Measurements from ENCODE around the gene ACSL1. TPM values are rescaled to one million over a fixed set of nuclear protein-coding genes. Genes with fewer than 3 reads are reported as not detected.

The ACSL1 gene
- total RNA-seq, 1 experiment from 2014 or later: 12.5 TPM

DNA sequence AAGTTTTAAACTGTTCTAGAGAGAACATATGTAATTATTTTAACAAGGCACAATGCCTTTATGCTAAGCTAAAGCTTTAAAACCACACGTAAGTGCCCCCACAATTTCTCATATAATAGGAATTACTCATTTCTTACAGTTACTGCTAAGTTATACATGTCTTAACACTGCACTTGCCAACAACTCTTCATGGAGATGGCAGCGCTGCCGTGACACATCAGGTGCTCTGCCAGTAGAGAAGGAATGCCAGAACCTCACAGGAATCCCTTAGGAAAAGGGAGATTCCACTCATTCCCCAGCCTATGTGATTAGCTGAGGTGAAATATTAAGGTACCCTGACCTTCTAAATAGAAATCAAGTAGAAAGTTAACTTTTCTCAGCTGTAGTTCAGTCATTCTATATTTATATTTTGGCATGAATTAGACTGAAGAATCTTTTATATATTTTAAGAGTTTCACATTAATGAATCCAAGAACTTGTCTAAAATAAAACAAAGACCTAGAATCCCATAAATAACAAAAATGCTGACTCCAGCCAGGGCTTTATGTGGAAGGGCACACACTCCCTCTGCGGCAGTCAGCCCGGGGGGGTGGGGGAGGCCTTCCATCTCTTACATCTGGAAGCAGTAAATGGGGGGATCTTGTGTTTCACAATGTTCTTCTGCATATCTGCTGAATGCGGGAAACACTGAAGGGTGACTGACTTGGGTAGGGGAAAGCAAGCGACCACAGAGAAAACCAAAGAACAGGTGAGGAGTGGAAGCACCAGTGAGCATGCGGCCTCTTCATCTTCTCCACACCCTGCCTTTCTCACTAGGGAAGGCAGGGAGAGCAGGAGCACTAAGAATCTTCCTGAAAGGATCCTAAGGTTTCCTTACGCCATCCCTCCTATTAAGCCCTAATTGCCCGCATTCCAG lies 23.7 kb downstream of the ACSL1 start:
- Histone ChIP-seq H3K36me3 (ENCODE audit: control insufficient read depth in 1 of 2, insufficient read depth in 2 of 2, low read length in 2 of 2) (no peaks in the 10 kb centered on the region), H3K4me2 (ENCODE audit: low read length) (no peak overlapping the region), H2AFZ (ENCODE audit: low read depth, low read length, poor library complexity, severe bottlenecking) (no peak overlapping the region), H3K27ac (ENCODE audit: low read depth, low read length) (no peak overlapping the region), H4K20me1 (ENCODE audit: insufficient read depth) (no peaks in the 10 kb centered on the region), H3K4me3 (replicated peaks in 1 of 2; ENCODE audit: low read depth in 1 of 2, low read length in 2 of 2) (no peak overlapping the region), H3K79me2 (ENCODE audit: insufficient read depth, low read length) (no peaks in the 10 kb centered on the region), H3K9me2 (ENCODE audit: insufficient read depth) (no peaks in the 10 kb centered on the region), H3K9ac (ENCODE audit: low read length) (no peak overlapping the region), H3K9me3 (ENCODE audit: control insufficient read depth in 1 of 2, insufficient read depth in 1 of 2, low read depth in 1 of 2, low read length in 2 of 2) (no peaks in the 10 kb centered on the region), H3K4me1 (ENCODE audit: control insufficient read depth in 1 of 2, insufficient read depth in 2 of 2, low read length in 2 of 2) (peaks cover 13 to 14% of the 10 kb centered on the region in 2 experiments), H3K27me3 (ENCODE audit: insufficient read depth, low read length) (no peaks in the 10 kb centered on the region)
- no peak for DNase-seq (ENCODE audit: low read depth, low spot score)
- ChIA-PET CTCF (no interaction called here), POLR2A (no interaction called here), RAD21 (ENCODE audit: low non-redundant PET in 1 of 2, low total read pairs in 2 of 2, uncharacterized antibody in 2 of 2, unreplicated experiment in 2 of 2) (no interaction called here)
- ATAC-seq: no peak
- BruUV-seq (replicated peaks): no TSS peak
- no peak for TF ChIP-seq SP1 (IDR thresholded peaks at IDR 0.05; ENCODE audit: low read depth)
- TF ChIP-seq JUND (IDR thresholded peaks at IDR 0.05): no peak
- TF ChIP-seq, protein P1, sequence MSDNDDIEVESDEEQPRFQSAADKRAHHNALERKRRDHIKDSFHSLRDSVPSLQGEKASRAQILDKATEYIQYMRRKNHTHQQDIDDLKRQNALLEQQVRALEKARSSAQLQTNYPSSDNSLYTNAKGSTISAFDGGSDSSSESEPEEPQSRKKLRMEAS (IDR thresholded peaks at IDR 0.05): no peak
- intact Hi-C loops (cut with micrococcal nuclease): no loop called here

GRCh38 chr4:184798504-184798903 lies 27.3 kb downstream of the ACSL1 start:
- BruUV-seq (replicated peaks): no TSS peak
- no peak overlapping the region for H2AFZ ChIP-seq (ENCODE audit: low read depth, low read length, poor library complexity, severe bottlenecking)
- ChIA-PET POLR2A (no interaction called here), CTCF (no interaction called here), RAD21 (ENCODE audit: low non-redundant PET in 1 of 2, low total read pairs in 2 of 2, uncharacterized antibody in 2 of 2, unreplicated experiment in 2 of 2) (no interaction called here)
- H3K79me2 ChIP-seq (ENCODE audit: insufficient read depth, low read length): no peaks in the 10 kb centered on the region
- ATAC-seq: no peak
- peaks cover 0 to 1% of the 10 kb centered on the region in 2 experiments; a peak in 2 of 4 replicates for H3K4me1 ChIP-seq (ENCODE audit: control insufficient read depth in 1 of 2, insufficient read depth in 2 of 2, low read length in 2 of 2)
- no peak overlapping the region for H3K27ac ChIP-seq (ENCODE audit: low read depth, low read length)
- DNase-seq (ENCODE audit: low read depth, low spot score): no peak
- H3K9me2 ChIP-seq (ENCODE audit: insufficient read depth): no peaks in the 10 kb centered on the region
- TF ChIP-seq ZFX (IDR thresholded peaks at IDR 0.05): no peak
- no peak for TF ChIP-seq ELF1 (IDR thresholded peaks at IDR 0.05; ENCODE audit: borderline replicate concordance, low read depth)
- TF ChIP-seq ATF3 (IDR thresholded peaks at IDR 0.05): no peak
- TF ChIP-seq EZH2phosphoT487 (IDR thresholded peaks at IDR 0.05; ENCODE audit: borderline replicate concordance): no peak
- no peak for TF ChIP-seq ZNF274 (IDR thresholded peaks at IDR 0.05; ENCODE audit: low read depth, low read length)
- TF ChIP-seq CBX3 (IDR thresholded peaks at IDR 0.05; ENCODE audit: low read depth): no peak
- TF ChIP-seq EGR1 (IDR thresholded peaks at IDR 0.05; ENCODE audit: low read depth): no peak
- no peak for TF ChIP-seq REST (IDR thresholded peaks at IDR 0.05; ENCODE audit: low read depth)
- TF ChIP-seq SRF (IDR thresholded peaks at IDR 0.05; ENCODE audit: low read depth): no peak
- H3K36me3 ChIP-seq (ENCODE audit: control insufficient read depth in 1 of 2, insufficient read depth in 2 of 2, low read length in 2 of 2): no peaks in the 10 kb centered on the region
- intact Hi-C loops (cut with micrococcal nuclease): no loop called here
- no peak overlapping the region for H3K4me3 ChIP-seq (replicated peaks in 1 of 2; ENCODE audit: low read depth in 1 of 2, low read length in 2 of 2)
- H3K4me2 ChIP-seq (ENCODE audit: low read length): no peak overlapping the region
- no peaks in the 10 kb centered on the region for H4K20me1 ChIP-seq (ENCODE audit: insufficient read depth)
- H3K9ac ChIP-seq (ENCODE audit: low read length): no peak overlapping the region
- no peaks in the 10 kb centered on the region for H3K9me3 ChIP-seq (ENCODE audit: control insufficient read depth in 1 of 2, insufficient read depth in 1 of 2, low read depth in 1 of 2, low read length in 2 of 2)
- H3K27me3 ChIP-seq (ENCODE audit: insufficient read depth, low read length): no peaks in the 10 kb centered on the region
